GM19372 (cell line): ENCODE results near the gene ARHGEF28.

ENCODE experiments used
- ATAC-seq: cut with Tn5 transposase; IDR thresholded peaks from one replicate; pipeline ENCODE4 v1.9.1; 2021; ENCODE audit warnings: mild to moderate bottlenecking, low read depth, moderate library complexity; ENCODE audit not compliant: unreplicated experiment

The ARHGEF28 gene

DNA sequence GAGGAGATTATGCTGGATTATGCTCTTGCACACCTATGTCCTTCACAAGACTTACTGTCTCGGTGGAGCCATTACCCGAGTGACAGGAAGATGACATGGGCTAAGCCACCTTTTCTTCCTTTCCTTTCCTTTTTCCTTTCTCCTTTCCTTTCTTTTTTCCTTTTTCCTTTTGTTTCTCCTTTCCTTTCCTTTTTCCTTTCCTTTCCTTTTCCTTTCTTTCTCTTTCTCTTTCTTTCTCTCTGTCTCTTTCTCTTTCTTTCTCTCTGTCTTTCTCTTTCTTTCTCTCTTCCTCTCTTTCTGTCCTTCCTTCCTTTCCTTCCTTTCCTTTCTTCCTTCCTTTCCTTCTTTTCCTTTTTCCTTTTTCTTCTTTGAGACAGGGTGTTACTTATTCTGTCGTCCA, 202.5 kb downstream of the ARHGEF28 start:
- ATAC-seq, result no peak

DNA sequence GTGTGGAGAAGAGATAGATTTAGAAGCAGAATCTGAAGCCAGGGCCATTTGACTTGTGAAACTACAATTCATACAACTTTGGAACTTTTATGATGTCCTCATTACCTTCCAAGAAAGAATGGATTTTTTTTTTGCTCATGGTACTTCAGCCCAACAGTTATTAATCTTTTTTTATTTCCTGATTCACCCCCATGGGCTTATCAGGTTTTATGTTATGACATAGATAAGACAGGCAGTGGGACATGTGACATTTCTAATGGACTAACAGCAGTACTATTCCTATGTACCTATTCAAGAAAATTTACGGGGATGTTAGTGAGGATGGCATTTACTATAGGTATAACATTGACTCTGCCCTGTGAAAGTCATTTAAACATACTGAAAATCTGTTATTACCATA, 204.7 kb downstream of the ARHGEF28 start:
- ATAC-seq, result no peak

DNA sequence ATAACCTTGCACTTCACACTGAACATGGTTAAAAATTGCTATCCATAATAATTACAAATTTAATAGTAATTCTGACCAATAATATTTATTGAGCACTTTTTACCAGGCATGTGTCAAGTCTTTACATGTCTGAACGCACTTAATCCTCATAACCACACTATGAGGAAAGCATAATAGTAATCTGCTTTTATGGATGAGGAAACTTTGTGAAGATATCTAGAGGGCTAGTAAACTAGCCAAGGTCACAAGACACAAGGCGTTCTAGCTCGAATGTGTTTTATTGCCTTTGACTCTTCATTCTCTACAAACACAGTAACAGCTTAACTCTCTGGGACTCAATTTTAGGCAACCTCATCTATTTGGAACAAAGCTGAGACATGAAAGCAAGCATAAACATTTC, 205.1 kb downstream of the ARHGEF28 start:
- no peak for ATAC-seq

DNA sequence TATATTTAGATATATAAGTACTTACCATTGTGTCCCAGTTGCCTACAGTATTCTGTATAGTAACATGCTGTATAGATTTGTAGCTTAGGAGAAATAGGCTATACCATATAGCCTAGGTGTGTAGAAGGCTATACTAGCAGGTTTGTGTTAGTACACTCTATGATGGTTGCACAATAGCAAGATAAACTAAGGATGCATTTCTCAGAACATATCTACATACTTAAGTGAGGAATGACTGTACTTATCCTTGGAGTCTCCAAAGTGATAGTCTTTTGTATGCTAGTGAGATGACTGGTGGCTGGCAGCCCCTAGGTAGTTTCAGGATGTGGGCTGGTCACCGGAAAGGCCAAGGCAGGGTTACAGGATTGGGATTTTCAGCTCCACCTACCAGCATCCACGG, 208.7 kb downstream of the ARHGEF28 start:
- ATAC-seq, result no peak

DNA sequence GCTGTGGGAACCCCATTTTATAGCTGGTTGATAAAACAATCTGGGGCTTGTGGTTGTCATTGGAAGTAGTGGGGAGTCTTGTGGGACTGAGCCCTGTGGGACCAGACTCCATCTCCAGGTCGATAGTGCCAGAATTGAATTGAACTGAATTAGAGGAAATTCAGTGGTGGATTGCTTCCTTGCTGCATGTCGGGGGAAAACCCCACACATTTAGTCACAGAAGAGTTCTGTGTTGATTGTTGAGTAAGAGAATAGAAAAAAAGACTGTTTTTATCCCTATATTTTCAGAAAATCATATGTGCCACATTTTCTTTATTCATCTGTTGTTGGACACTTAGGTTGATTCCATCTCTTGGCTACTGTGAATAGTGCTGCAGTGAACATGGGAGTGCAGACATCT, 209.7 kb downstream of the ARHGEF28 start:
- no peak for ATAC-seq

DNA sequence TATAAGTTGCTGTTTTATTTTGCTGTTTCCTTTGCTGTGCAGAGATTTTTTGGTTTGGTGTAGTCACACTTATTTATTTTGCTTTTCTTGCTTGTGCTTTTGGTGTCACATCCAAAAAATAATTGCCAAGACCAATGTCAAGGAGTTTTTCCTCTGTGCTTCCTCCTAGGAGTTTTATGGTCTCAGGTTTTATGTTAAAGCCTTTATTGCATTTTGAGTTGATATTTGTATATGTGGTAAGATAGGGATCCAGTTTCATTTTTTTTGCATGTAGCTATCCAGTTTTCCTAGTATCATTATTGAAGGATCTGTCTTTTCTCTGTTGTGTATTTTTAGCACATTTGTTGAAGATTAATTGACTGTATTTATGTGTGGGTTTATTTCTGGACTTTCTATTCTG, 210.6 kb downstream of the ARHGEF28 start:
- ATAC-seq, result no peak

DNA sequence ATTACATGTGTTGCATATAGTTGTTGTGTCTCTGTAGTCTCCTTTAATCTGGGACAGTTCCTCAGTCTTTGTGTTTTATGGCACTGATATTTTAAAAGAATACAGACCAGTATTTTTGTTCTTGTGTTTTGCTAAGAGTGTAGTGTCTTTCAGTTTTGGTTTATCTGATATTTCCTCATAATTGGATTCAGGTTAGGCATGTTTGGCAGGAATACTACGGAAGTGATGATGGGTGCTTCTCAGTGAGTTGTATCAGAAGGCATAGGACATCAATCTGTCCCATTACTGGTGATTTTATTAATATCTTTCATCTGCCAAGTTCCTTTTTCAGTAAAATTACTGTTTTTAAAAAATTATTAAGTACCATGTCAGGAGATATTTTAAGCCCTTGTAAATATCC, 212.9 kb downstream of the ARHGEF28 start:
- ATAC-seq, result no peak

DNA sequence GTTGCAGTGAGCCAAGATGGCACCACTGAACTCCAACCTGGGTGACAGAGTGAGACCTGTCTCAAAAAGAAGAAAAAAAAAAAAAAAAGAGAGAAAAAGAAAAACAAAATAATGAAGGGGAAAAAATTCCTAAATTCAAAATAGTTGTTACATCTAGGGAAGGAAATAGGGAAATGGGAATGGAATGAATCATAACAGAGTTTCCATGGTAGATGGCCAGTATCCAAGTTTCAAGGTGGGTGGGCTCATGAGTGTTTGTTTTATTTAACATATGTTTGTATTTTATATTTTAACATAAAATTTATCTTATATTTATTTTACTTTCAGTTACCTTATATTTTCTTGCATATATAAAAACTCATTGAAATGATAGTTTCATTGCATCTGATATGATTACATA, 215.6 kb downstream of the ARHGEF28 start:
- ATAC-seq, result no peak

DNA sequence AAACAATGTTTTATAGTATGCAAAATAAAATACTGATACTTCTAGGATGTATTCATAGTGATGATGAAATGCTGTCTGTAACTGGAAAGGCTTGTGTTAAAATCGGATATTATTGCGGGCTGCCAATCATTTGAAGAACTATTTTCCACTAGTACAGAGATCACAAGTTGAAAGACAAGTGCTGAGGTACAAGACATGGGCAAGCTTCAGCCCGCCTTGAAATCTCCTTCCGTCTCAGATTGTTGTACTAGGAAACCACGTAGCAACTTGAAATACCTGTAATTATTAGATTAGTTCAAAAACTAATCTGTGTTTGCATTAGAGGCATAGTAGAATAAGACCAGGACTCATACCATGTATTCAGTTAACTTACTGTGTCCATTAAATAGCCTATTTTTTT, 218.2 kb downstream of the ARHGEF28 start:
- no peak for ATAC-seq

DNA sequence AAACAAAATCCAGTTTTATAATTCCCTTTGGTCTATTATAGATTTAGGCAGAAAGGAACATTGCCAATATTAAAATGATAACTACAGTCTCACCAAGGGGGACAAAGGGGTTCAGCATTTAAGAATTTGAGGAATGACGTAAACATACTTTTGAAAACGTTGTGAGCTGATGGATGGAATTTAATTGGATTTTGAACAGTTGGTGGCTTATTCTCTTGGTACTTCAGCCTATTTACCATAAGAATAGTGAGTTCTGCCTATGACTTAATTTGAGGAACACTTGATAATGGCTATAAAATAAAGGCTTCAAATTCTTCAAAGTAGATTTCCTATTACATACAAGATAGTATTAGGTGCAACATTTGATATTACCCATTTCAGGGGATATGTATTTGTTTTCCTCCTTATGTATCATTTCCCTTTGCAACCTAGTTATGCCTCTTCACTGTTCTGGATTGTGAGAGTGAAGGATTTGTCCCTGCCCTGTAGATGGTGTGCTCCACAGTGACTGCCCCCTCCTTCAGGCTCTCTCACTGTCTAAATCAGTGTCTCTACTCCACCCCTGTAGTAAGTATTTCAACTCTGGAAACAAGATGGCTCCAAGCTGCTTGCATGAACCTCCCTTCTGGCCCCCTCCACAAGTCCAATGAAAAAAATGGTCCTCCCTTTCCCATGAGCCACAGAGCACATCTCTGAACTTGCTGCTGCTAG, 225.6 kb downstream of the ARHGEF28 start:
- no peak for ATAC-seq

DNA sequence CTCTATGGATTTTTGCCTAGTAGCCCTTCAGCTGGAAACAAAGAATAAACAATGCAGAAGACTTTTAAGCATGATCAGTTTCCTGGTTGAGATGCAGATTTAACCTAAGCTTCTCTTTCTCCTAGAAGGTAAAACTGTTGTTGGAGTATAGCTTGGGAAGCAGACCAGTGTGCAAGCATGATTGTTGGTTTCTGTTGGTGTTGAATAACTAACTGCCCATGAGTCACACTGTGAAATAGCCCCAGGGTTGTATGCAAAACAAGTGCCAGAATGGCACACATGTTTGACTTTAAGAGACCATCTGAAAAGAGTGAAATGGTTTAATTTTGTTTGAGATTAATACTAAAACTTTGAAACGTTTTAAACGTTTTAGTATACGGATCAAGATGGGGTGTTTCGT, 227.1 kb downstream of the ARHGEF28 start:
- no peak for ATAC-seq

DNA sequence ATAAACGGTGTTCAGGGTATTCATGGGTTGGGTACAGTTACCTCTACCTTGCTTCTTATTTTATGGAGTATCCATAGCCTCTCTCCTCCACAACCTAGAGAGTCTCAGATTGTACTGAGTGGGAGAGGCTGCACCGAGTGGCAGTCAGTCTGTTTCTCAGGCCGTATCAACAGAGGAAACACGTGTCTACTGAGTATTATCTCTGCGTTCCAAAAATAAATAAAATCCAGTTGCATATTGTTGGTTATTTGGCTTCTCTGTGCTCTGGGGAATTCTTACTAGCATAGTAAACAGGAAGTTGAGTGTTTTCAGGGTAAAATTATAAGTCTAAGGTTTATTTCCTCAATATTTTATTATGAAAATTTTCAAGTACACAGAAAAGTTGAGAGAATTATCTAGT, 231.0 kb downstream of the ARHGEF28 start:
- no peak for ATAC-seq

DNA sequence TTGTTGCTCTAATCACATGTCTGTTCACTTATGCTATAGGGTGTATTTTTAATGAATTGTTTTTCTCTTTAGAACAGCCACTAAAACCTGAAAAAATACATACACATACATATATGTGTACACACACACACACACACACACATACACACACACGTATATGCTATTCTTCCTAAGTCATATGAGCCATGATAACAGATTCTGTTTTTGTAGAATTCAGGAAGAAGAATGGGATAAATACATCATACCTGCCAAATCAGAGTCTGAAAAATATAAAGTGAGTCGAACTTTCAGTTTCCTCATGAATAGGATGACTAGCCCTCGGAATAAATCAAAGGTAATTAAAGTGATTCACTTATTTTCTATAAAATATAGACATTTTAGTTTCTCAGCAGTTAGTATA, 231.4 kb downstream of the ARHGEF28 start:
- no peak for ATAC-seq

DNA sequence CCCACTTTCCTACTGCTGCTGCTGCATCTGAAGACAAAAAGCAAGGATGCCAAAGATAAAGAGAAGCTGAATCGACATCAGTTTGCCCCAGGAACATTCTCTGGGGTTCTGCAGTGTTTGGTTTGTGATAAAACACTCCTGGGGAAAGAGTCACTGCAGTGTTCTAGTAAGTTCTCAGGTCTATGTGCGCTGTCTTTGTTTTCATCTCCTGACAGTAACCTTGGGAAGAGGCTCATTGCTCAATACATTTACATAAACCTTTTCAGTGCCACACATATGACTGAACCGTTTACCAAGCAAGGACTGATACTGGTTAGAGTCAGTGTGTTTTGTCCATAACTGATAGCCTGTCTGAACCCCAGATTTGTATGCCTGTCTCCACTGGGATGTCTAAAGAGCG, 232.1 kb downstream of the ARHGEF28 start:
- ATAC-seq, result no peak

DNA sequence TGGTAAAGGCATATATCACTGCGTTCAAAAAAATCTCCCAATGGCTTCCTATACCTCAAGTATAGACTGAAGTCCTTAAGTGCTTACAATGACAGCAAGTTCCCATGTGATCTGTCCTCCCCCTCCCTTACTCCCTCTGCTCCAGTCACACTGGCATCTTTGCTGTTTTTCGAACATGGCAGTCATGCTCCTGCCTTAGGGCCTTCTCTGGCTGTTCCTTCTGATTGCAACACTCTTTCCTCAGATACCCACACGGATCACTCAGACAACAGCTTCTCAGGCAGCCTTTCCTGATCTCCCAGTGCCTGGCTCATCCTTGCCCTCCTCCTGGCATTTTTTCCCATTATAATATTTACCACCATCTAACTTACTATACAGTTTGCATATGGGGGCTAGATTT, 232.8 kb downstream of the ARHGEF28 start:
- ATAC-seq, result no peak

DNA sequence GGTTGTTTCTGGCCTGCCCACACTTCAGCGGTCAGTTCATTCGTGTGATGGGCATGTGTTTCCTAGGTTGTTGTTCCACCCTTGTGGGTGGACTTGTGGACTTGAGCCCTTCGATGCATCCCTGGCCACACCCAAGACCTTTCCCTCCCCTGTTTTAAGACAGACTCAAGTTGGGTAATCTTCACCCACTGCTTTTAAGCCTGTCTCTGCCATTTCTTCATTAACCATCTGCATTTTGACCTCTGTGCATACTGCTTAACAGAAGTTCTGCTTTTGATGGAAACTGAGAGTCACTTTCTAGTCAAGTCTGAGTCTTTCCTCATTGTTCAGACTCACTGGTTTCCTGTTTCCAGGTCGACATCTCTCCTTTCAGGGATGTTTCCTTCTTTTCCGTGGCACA, 233.7 kb downstream of the ARHGEF28 start:
- no peak for ATAC-seq

DNA sequence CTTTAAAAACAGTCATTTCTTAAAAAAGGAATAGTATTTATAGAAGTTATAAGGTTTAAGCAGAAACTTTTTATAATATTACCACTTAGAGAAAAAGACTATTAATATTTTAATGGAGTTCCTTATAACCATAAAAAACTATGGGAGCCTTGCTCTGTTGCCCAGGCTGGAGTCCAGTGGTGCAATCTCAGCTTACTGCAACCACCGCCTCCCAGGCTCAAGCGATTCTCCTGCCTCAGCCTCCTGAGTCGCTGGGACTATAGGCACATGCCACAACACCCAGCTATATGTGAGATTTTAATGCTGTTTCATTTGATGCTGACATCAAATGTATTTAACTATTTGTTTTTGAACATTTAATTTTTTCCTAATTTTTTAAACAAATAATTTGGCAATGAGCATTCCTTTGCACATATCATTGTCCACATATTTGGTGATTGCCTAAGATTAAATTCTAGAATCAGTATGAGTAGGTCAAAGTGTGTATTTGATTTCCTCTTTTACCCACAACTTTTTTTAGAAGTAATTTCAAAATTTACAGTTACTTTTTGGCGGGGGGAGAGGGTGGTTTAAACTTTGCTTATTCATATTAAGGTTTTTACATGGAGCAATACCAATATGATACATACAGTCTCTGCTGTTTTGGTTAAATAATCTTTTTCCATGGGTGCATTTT, 235.5 kb downstream of the ARHGEF28 start:
- ATAC-seq, result no peak

DNA sequence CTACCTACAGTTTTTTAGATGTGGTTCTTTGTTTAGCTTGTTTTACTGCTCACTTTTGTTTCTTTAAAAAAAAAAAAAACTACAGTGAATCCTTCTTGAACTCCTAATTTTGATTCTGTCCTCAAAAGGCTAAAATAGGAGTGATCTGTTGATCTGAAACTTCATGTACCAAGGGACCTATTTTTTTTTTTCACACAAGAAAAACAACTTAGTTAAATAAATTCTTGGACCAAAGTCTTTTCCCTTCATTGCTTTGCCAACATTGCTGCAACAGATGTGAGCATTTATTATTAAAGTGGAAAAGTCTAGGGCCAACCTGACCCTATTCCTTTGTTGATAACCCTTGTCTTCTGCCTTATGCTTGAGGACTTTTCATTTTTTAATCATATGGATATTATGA, 236.8 kb downstream of the ARHGEF28 start:
- ATAC-seq, result no peak

DNA sequence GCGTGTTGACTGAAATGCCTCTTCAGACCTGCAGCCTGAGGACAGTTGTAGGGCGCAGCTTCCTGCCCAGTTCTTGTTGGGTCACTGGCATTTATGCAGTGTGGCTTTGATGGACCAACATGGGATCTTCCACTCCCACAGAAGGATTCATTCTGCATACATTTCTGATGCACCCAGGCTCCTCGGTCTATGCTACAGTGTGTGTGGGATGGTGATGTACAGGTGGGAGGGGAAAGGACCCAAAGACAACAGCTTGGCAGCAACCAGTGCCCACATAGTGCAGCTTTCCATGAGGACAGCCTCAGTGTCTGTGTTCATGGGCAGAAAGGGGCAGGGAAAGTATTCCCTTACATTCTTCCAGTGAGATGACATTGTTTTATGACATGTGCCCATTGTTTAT, 237.9 kb downstream of the ARHGEF28 start:
- no peak for ATAC-seq

DNA sequence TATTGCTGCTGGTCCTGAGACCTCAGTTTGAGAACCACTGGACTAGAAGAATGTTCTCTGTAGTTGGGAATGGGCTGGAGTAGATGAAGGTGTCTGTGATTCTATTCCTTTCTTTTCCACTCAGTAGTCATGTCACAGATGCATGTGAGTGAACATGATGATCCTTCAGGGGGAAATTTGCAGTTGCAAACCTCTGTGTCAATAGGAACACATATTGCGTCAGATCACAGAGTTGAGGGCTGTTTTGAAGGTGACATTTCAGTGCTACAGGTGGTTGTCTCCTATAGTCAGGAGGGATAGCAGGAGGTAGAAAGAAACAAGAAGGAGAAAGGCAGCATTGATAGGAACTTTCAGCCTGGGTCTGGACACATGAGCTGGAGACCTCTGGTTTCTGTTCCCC, 239.3 kb downstream of the ARHGEF28 start:
- ATAC-seq, result no peak

DNA sequence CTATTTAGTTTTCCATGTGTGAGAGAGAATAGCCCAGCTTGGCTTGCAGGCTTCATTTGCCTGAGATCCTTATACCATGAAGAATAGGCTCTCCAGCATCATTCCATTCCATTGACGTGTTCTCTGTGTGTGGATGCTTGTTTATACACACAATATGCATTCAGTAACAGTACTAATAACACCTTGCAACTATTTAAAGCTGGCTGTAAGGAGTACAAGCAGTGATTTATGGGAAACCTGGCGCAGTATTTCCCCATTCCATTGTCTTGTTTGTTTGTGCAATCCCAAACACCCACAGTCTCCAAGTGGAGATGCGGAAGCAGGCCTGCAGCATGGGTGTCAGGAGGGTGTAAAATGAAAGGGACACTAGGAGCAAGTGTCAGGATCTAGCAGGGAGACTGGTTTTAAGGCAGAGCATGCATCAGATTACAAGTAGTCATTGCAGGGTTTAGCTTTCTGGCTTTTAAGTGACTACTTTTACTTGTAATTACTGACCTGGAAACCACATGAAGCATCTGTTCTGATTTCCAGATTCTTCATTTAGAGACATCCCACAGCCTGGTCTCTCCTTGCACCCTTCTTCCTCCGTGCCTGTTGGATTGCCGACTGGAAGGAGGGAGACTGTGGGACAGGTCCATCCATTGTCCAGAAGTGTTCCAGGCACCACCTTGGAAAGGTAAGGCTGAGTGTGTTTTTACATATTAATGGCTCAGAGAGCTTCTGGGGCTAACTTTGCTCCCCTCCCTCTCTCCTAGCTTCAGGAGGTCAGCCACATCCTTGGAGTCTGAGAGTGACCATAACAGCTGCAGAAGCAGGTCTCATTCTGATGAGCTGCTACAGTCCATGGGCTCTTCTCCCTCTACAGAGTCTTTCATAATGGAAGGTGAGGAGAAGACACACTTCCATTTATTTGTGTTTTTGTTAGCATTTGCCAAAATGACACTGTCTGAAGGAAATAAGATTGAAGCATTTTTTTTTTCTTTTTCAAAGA, 241.6 kb downstream of the ARHGEF28 start:
- ATAC-seq, result no peak
